ENCODE results near the gene LHFPL2. TPM values are rescaled to one million over a fixed set of nuclear protein-coding genes. Genes with fewer than 3 reads are reported as not detected.
"Not testable (repeated sequence)": the region's sequence is repeated elsewhere in the genome, so short reads cannot be mapped to it uniquely, and the experiment has no call there.

LHFPL2 gene
- total and polyA plus RNA-seq, 2 donors (not counting 1 experiment from before 2014, with no cell fraction given), result 3.8 to 35.5 TPM

DNA sequence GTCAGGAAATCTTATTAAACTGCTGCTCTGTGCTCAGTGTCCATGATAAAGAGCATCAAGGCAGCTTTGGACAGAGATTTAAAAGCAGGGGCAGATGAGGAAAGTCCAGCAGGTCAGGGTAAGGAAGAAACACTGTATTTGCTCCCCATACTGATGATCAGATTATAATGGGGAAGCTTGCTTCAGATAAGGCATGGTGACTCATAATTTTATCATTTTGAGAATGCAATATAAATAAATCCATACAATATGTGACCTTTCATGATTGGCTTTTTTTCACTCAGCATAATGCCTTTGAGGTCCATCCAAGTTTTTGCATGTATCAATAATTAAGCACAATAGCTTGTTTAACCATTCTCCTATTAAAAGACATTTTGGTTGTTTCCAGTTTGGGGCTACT lies 48.1 kb upstream of the LHFPL2 start:
- H3K27me3 Mint-ChIP-seq, result no peaks in the 10 kb centered on the region
- no peak overlapping the region for H3K9ac ChIP-seq (ENCODE audit: low read length)
- no peaks in the 10 kb centered on the region for H3K79me2 ChIP-seq (ENCODE audit: control insufficient read depth, insufficient read depth, low read length)
- H3K27ac Mint-ChIP-seq, result no peak overlapping the region
- ChIA-PET POLR2A (no interaction called here), CTCF (no interaction called here)
- no peak overlapping the region for H3K4me3 ChIP-seq (ENCODE audit: control extremely low read depth in 1 of 5, extremely low read depth in 1 of 5, insufficient read depth in 1 of 5, low read depth in 2 of 5, low read length in 4 of 5)
- intact Hi-C loops (cut with micrococcal nuclease), result no loop called here
- H3K36me3 ChIP-seq (replicated peaks in 1 of 2; ENCODE audit: control extremely low read depth in 1 of 2, control insufficient read depth in 1 of 2, extremely low read depth in 1 of 2, insufficient read depth in 2 of 2, low read length in 1 of 2), result no peaks in the 10 kb centered on the region
- H4K20me1 ChIP-seq (ENCODE audit: control insufficient read depth, insufficient read depth, low read length, poor library complexity, severe bottlenecking), result no peaks in the 10 kb centered on the region
- no peak overlapping the region for H3K4me2 ChIP-seq (replicated peaks; ENCODE audit: low read depth, low read length, poor library complexity, severe bottlenecking)
- H3K27ac ChIP-seq (ENCODE audit: low read length in 2 of 2), result no peak overlapping the region
- H3K9me3 ChIP-seq (ENCODE audit: control extremely low read depth in 1 of 3, control insufficient read depth in 2 of 3, insufficient read depth in 1 of 3, low read length in 2 of 3), result peaks cover 0 to 8% (median 0%) of the 10 kb centered on the region in 3 donors
- no peaks in the 10 kb centered on the region for H3K4me1 ChIP-seq (ENCODE audit: control insufficient read depth in 2 of 2, insufficient read depth in 2 of 2, low read length in 2 of 2)
- TF ChIP-seq EZH2 (IDR thresholded peaks at IDR 0.05; ENCODE audit: borderline replicate concordance, insufficient read depth, low read depth, low read length, poor library complexity, severe bottlenecking), result no peak
- TF ChIP-seq, protein P1, sequence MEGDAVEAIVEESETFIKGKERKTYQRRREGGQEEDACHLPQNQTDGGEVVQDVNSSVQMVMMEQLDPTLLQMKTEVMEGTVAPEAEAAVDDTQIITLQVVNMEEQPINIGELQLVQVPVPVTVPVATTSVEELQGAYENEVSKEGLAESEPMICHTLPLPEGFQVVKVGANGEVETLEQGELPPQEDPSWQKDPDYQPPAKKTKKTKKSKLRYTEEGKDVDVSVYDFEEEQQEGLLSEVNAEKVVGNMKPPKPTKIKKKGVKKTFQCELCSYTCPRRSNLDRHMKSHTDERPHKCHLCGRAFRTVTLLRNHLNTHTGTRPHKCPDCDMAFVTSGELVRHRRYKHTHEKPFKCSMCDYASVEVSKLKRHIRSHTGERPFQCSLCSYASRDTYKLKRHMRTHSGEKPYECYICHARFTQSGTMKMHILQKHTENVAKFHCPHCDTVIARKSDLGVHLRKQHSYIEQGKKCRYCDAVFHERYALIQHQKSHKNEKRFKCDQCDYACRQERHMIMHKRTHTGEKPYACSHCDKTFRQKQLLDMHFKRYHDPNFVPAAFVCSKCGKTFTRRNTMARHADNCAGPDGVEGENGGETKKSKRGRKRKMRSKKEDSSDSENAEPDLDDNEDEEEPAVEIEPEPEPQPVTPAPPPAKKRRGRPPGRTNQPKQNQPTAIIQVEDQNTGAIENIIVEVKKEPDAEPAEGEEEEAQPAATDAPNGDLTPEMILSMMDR (IDR thresholded peaks at IDR 0.05), result no peak
- H3K4me1 Mint-ChIP-seq, result no peaks in the 10 kb centered on the region
- H3K4me3 Mint-ChIP-seq, result no peak overlapping the region
- ATAC-seq (ENCODE audit: low read depth) (no peak), DNase-seq (no peak)
- H3K9me3 Mint-ChIP-seq (ENCODE audit: insufficient read depth), result peaks cover 2% of the 10 kb centered on the region
- H3K27me3 ChIP-seq (replicated peaks in 1 of 4; ENCODE audit: control extremely low read depth in 1 of 4, control insufficient read depth in 3 of 4, insufficient read depth in 4 of 4, low read length in 3 of 4), result no peaks in the 10 kb centered on the region
- H2AFZ ChIP-seq (ENCODE audit: insufficient read depth, low read depth, low read length, poor library complexity, severe bottlenecking), result no peak overlapping the region

DNA sequence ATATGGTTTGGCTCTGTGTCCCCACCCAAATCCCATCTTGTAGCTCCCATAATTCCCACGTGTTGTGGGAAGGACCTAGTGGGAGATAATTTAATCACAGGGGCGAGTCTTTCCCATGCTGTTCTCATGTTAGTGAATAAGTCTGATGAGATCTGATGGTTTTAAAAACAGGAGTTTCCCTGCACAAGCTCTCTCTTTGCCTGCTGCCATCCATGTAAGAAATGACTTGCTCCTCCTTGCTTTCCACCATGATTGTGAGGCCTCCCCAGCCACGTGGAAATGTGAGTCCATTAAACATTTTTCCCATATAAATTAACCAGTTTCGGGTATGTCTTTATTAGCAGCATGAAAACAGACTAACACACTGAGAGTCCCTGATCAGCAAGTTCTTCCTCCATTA lies 47.5 kb upstream of the LHFPL2 start:
- H3K9ac ChIP-seq (ENCODE audit: low read length); H3K9me3 Mint-ChIP-seq (ENCODE audit: insufficient read depth); H3K4me1 ChIP-seq (ENCODE audit: control insufficient read depth in 2 of 2, insufficient read depth in 2 of 2, low read length in 2 of 2); H3K27ac ChIP-seq (ENCODE audit: low read length in 2 of 2); H3K4me3 Mint-ChIP-seq; POLR2A ChIA-PET; H3K36me3 ChIP-seq (replicated peaks in 1 of 2; ENCODE audit: control extremely low read depth in 1 of 2, control insufficient read depth in 1 of 2, extremely low read depth in 1 of 2, insufficient read depth in 2 of 2, low read length in 1 of 2); ATAC-seq (ENCODE audit: low read depth); H3K4me1 Mint-ChIP-seq; H3K4me3 ChIP-seq (ENCODE audit: control extremely low read depth in 1 of 5, extremely low read depth in 1 of 5, insufficient read depth in 1 of 5, low read depth in 2 of 5, low read length in 4 of 5); DNase-seq; H3K27ac Mint-ChIP-seq; H2AFZ ChIP-seq (ENCODE audit: insufficient read depth, low read depth, low read length, poor library complexity, severe bottlenecking); H4K20me1 ChIP-seq (ENCODE audit: control insufficient read depth, insufficient read depth, low read length, poor library complexity, severe bottlenecking); H3K27me3 Mint-ChIP-seq; H3K9me3 ChIP-seq (ENCODE audit: control extremely low read depth in 1 of 3, control insufficient read depth in 2 of 3, insufficient read depth in 1 of 3, low read length in 2 of 3); intact Hi-C loops (cut with micrococcal nuclease); H3K27me3 ChIP-seq (replicated peaks in 1 of 4; ENCODE audit: control extremely low read depth in 1 of 4, control insufficient read depth in 3 of 4, insufficient read depth in 4 of 4, low read length in 3 of 4); CTCF ChIA-PET; H3K4me2 ChIP-seq (replicated peaks; ENCODE audit: low read depth, low read length, poor library complexity, severe bottlenecking); H3K79me2 ChIP-seq (ENCODE audit: control insufficient read depth, insufficient read depth, low read length): not testable (repeated sequence)
- 75% methylated on average over 3 of the region's 4 CpGs for WGBS (ENCODE audit: insufficient coverage)
